Heart left ventricle (tissue), 13 donors: ENCODE data around the gene KRT85.

Source experiments
- CTCF ChIP-seq, 12 donors: fragments of 200-600 bp; sonication (generic) in 4 of 12; IDR thresholded peaks; one replicate each; pipeline versions ENCODE4 v1.5.0 to v1.8.0; 2018 to 2022; ENCODE audit warnings: antibody characterized with exemption in 12 of 12, mild to moderate bottlenecking in 5 of 12
- POLR2A ChIP-seq, 2 donors: fragments of 450-650 bp; IDR thresholded peaks; one replicate each; pipeline ENCODE4 v1.6.1; 2017; ENCODE audit warnings: antibody characterized with exemption in 2 of 2, mild to moderate bottlenecking in 2 of 2, moderate library complexity in 2 of 2
- donor health status: ischemic (EF 13 %, LVEDD 7.1; RV severe dilation, severe dysfunction).
- donor health status: DM: no; HTN: yes; CAD: no.
- donor health status: DM: no; HTN: no; CAD: no.
- donor health status: ischemic (EF 25% LVEDD 6.9; RV normal size, moderate dysfunction).
- donor health status: ischemic (EF 25% LVEDD 5.7; RV mildly dilated, moderate dysfunction).
- donor health status: ischemic (EF 35%, LVEDD 5.7; RV mildly dilated, moderate dysfunction).
- donor health status: nonischemic (EF 11% LVEDD 7.7; RV severe dilation, severe dysfunction).
- donor health status: DM: yes; HTN: yes; CAD: no.
- donor health status: PGD.
- donor health status: ischemic (EF 29% LVEDD 5.4; RV normal size, mild dysfunction).
- donor health status: nonischemic (EF 23%, LVEDD 6.1; RV moderate dilation, normal function).

- TF ChIP-seq CTCF (IDR thresholded peaks at IDR 0.05) (no peak), POLR2A (IDR thresholded peaks at IDR 0.05) (no peak)
Measured at GRCh38 chr12:52369211-52369610, 1.9 kb upstream of the KRT85 start.
